HG03039 (cell line): ENCODE measurements around the gene TDRD3.

Source experiments
- ATAC-seq: cut with Tn5 transposase; IDR thresholded peaks from one replicate; pipeline ENCODE4 v1.9.1; 2021; ENCODE audit warnings: mild to moderate bottlenecking, moderate library complexity; ENCODE audit not compliant: unreplicated experiment

Gene TDRD3

DNA sequence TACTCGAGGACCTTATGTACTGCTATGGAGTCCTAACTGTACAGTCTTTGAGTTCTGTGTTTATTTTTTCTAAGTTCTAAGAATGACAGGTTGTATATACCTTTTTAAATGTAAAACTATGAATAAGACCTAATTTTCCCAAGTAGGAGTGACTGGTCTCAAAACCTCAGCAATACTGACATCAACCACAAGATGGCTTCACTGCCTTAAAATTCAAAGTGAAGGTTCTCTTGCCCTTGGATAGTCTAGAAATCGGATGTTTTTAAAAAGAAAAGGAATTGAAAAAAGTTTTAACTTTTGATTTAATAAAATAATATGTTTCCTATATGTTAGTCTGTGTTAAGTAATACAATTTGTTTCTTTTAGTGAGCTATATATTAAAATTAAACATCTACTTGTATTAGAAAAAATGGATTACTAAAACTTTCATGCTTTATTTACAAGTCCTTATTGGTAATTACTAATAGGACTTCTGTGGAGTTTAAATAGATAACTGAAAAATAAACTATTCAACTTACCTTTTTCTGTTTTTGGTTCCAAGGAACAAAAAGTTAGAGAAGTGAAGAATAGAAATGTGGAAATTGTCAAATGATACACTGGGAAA, 52.0 kb downstream of the TDRD3 start:
- ATAC-seq, result no peak

DNA sequence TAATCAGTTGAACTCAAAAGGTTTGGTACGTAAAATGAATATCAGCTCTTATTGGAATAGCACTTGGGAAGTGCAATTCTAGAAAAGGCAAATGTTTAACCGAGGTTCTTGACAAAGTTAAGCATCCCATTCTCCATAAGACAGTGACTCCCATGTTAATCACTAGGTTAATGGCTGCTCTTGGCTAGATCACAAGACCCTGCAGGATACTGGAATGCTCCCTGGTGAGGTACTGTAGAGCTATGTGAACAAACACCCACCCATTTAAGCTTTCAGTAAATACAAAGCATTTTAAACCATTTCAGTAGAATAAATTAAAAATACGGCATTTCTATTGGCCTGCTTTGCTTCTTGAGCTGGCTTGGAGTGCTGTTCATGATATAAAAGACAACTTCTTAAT, 56.5 kb downstream of the TDRD3 start:
- ATAC-seq, result no peak

GRCh38 chr13:60454425-60454824, 57.4 kb downstream of the TDRD3 start:
- ATAC-seq, result no peak

GRCh38 chr13:60463787-60464186, 66.8 kb downstream of the TDRD3 start:
- ATAC-seq, result no peak

GRCh38 chr13:60467098-60467497, 70.1 kb downstream of the TDRD3 start:
- ATAC-seq, result no peak

- no peak for ATAC-seq
These were observed 82.3 kb downstream of the TDRD3 start for GRCh38 chr13:60479273-60479672.

- ATAC-seq, result no peak
These were observed 85.0 kb downstream of the TDRD3 start for GRCh38 chr13:60482012-60482411.

- no peak for ATAC-seq
These were observed 87.8 kb downstream of the TDRD3 start for GRCh38 chr13:60484865-60485264.

GRCh38 chr13:60491531-60491930, 94.5 kb downstream of the TDRD3 start:
- no peak for ATAC-seq

DNA sequence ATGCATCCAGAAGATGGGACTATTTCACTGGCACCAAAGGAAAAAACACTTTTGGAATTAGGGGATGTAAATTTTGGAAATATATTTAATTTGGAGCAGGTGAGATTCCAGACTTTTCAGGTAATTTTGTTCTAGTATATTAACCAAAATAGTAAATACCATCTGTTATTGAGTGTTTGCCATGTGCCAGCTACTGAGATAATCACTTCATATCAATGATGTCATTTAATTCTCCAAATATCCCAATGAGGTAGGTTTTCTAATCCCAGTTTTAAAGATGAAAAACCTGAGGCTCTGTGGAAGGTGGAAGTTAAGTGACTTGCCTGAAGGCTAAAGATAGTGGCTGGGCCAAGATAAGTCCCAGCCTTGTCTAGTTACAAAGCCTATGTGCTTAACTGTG, 95.2 kb downstream of the TDRD3 start:
- no peak for ATAC-seq

DNA sequence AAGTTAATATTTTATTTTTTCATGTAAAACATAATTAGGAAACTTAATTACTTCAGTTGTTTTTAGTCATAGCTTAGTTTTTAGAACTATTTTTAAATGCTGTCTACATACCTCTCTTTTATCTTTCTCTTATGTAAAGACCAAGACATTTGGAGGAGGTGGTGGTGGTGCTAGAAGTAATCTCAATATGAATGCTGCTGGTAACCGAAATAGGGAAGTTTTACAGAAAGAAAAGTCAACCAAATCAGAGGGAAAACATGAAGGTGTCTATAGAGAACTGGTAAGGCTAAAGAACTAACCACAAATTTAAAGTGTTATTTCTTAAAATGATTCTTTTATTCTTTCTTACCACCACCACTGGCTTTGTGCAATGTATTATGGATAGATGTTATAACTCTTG, 97.3 kb downstream of the TDRD3 start:
- peak; percentile 51 for ATAC-seq

- ATAC-seq, result no peak
These were observed 104.2 kb downstream of the TDRD3 start for GRCh38 chr13:60501236-60501635.

DNA sequence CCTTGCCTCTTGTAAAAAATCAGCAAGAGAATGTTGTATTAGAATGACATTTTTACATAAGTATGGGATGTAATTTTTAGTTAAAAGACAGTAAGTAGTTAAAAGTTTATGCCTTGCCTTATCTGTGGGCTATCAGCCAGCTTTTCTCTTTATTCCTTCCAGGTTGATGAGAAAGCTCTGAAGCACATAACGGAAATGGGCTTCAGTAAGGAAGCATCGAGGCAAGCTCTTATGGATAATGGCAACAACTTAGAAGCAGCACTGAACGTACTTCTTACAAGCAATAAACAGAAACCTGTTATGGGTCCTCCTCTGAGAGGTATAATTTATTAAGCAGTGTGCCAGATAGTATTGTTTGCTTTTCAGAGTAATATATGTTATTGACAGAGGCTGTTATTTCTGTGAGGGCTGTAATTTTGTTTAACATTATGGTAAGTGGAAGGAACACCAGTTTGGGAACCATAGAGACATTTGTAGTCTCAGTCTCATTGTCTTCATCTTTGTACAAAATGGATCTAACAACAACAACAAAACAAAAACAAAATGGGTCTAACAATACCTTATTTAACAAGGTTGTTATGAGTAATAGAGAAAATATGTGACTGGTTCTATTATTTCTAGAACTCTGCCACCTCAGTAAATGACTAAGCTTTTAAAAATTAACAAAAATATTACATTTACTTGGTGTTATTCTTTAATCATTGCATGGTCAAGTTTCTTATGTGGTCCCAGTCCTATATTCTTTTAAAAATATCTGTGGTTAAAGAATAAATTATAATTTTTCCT, 112.8 kb downstream of the TDRD3 start:
- no peak for ATAC-seq

- no peak for ATAC-seq
These were observed 114.6 kb downstream of the TDRD3 start for GRCh38 chr13:60511637-60512036.

- no peak for ATAC-seq
These were observed 117.9 kb downstream of the TDRD3 start for GRCh38 chr13:60514891-60515290.

DNA sequence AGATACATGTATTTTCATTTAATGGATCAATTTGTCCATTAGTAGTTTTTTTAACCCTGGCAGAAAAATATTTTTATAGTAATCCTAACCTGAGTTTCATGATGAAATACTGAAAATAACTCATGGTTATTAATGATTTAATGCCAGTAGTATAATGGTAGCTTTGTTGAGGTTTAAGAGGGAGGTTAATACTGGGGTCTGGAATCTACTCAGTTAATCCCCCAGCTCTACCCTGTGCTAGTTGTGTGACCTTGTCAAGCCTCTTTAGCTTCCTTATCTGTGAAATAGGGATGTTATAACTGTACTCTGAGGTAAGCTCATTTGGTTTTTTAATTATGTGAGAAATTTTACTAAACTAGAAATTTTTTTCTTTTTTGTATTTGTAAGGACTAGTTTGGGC, 122.5 kb downstream of the TDRD3 start:
- ATAC-seq, result no peak

- no peak for ATAC-seq
These were observed 124.0 kb downstream of the TDRD3 start for GRCh38 chr13:60520902-60521569.

DNA sequence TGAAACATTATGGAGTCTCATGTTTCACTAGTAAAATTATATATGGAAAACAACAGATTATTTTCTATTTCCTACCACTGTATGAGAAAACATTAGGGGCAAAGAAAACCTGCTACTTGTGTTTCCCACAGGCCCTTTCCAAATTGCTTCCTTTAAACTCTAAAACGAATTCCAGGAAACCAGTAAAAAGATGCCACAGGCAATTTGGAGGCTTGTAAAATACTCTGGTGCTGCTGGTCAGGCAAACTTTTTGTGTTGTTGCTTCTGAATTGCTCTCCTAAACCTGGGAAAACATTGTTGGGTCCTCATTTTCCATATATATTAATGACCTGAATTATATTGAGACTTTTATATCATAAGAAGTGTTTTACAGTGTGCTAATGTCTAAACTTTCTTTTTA, 141.5 kb downstream of the TDRD3 start:
- no peak for ATAC-seq

DNA sequence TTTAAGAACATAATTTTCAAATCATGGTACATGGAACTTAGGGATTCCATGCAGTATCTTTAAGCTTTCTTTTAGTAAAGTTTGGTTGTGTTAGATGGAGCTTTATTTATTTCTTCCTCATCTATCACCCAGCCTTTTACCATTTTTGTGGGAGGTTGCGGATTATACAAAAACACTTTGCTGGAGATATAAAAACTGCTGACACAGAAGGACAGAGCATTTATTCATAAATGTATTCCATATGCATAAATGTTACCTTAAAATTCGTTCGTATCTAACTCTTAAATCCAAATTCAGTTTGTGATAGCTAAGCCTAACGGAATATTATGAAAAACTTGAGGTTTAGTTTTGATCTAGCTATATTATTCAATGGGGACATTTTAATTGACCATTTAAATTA, 143.3 kb downstream of the TDRD3 start:
- ATAC-seq, result no peak

DNA sequence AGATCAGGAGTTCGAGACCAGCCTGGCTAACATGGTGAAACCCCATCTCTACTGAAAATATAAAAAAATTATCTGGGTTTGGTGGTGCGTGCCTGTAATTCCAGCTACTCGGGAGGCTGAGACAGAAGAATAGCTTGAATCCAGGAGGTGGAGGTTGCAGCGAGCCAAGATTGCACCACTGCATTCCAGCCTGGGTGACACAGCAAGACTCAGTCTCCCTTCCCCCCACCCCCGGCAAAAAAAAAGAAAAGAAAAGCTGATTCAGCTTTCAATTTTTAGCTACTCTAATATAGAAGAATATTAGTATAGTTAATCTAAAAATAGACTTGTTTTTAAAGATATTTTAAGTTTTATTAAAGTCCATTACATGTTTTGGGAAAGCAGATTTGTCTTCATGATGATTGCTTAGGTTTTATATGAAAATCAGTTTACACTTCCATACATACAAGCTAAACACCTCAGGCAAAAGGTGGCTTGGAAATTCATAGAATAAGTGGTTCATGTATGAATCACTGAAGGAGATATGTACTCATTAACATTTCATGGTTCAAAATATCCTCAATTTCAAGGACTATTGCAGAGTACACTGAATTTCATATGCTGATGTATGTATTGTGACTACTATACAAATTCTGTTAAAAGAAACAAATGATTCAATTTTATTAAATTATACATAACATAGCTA, 165.2 kb downstream of the TDRD3 start:
- no peak for ATAC-seq

DNA sequence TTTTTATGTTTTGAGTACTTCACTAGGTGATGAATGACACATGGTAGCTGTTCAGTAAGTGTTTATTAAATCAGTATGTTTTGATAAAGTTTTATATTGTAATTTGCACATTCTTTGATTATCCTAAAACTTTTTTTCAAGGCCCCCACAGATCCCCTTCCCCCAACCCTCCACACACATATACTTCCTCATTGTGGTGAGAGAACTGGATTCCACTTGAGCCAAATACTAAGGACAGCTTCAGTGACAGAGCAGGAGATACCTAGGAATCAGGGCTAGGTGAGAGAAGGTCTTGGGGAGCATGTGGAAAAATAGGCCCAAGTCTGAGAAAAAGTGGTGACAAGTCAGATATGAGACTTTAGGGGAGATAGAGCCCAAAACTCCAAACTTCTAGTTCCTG, 174.6 kb downstream of the TDRD3 start:
- ATAC-seq, result no peak
